Esophagus muscularis mucosa (tissue), 4 donors: Measurements from ENCODE around the gene PSEN1. TPM values are rescaled to one million over a fixed set of nuclear protein-coding genes. Genes with fewer than 3 reads are reported as not detected.

Source experiments
- DNase-seq: peaks from one replicate; pipeline ENCODE4 v3.0.0-alpha.2; 2017; ENCODE audit errors: extremely low spot score
- H3K27ac ChIP-seq, 4 donors: fragments of 200-600 bp; sonication (generic); replicated peaks in 1 of 4; 1 replicate in 3 of 4; 2 replicates in 1 of 4; pipeline ENCODE4 v1.5.1; 2016 to 2019; ENCODE audit warnings: mild to moderate bottlenecking in 1 of 4
- H3K27me3 ChIP-seq, 4 donors: fragments of 200-600 bp; sonication (generic); one replicate each; pipeline versions ENCODE4 v1.5.1 to v1.6.0; 2016 to 2019
- H3K36me3 ChIP-seq, 4 donors: fragments of 200-600 bp; sonication (generic); one replicate each; pipeline ENCODE4 v1.5.1; 2016 to 2019
- H3K4me1 ChIP-seq, 4 donors: fragments of 200-600 bp; sonication (generic); one replicate each; pipeline ENCODE4 v1.5.1; 2016 to 2019
- H3K4me3 ChIP-seq, 4 donors: fragments of 200-600 bp; sonication (generic); 1 replicate in 2 of 4; 2 replicates in 2 of 4; pipeline ENCODE4 v1.5.1; 2016 to 2019; ENCODE audit warnings: mild to moderate bottlenecking in 4 of 4, moderate library complexity in 1 of 4
- H3K9me3 ChIP-seq, 4 donors: fragments of 200-600 bp; sonication (generic); 1 replicate in 3 of 4; 2 replicates in 1 of 4; pipeline ENCODE4 v1.5.1; 2016 to 2019
- EP300 ChIP-seq: sonication (generic); formaldehyde crosslinking; IDR thresholded peaks from one replicate; pipeline ENCODE4 v1.6.1; 2017; ENCODE audit warnings: antibody characterized with exemption
- POLR2A ChIP-seq: fragments of 450-650 bp; IDR thresholded peaks from one replicate; pipeline ENCODE4 v1.6.1; 2017; ENCODE audit warnings: antibody characterized with exemption, moderate library complexity, mild to moderate bottlenecking, low read depth
- POLR2AphosphoS5 ChIP-seq, 2 donors: sonication (generic); formaldehyde crosslinking; IDR thresholded peaks; one replicate each; pipeline ENCODE4 v1.6.1; 2017; ENCODE audit warnings: antibody characterized with exemption in 2 of 2
- WGBS: methylation state at CpG from one replicate; pipeline ENCODE4 v1.1.5; 2018; 5-methylcytosine and 5-hydroxymethylcytosine counted together
- intact Hi-C: fragments of 100-400 bp; cut with DNase I; formaldehyde crosslinking; loops from one replicate; pipeline ENCODE4 v1.15.1; 2023
- total RNA-seq, 4 donors: library from RNA; depleted of rRNA; stranded (reverse); fragments of >200 nt; gene quantifications; one replicate each; pipeline versions ENCODE4 v1.1.0 to v1.2.1, GENCODE V29; 2016
- TF ChIP-seq, protein P1 (sequence below), 3 experiments: fragments of 200-600 bp in 2 of 3; fragments of 450-650 bp in 1 of 3; sonication (generic) in 2 of 3; IDR thresholded peaks; one replicate each; pipeline ENCODE4 v1.5.1; 2017 to 2019; ENCODE audit warnings: antibody characterized with exemption in 3 of 3, mild to moderate bottlenecking in 2 of 3, moderate library complexity in 1 of 3

The PSEN1 gene
- total RNA-seq, 4 donors from 2014 or later = 31.7 to 39.0 (median 38.3) TPM

DNA sequence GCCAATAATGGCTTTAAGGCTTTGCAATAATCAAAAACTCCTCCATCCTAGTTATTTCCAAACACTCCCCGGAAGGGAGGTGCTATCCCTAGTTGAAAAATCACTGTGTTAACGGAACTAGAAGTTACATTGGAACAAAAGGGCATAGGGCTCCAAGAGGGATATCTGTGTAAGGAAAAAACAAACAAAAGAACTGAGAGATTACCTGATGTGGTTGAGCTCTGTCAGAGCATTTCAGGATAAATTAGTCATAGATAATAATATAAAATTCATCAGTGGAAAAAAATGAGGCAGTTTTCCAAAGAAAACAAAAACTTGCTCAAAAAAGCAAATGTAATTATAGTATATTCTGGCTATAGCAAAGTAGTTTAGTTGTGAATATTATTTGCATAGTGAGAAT is 73.6 kb downstream of the PSEN1 start:
- Histone ChIP-seq H3K9me3 (no peaks in the 10 kb centered on the region), H3K4me3 (no peak overlapping the region), H3K27ac (no peak overlapping the region), H3K27me3 (no peaks in the 10 kb centered on the region), H3K36me3 (peaks cover 50 to 89% (median 73%) of the 10 kb centered on the region in 4 donors), H3K4me1 (peaks cover 0 to 16% (median 12%) of the 10 kb centered on the region in 4 donors)
- intact Hi-C loops = no loop called here
- no peak for DNase-seq
- TF ChIP-seq POLR2AphosphoS5 (IDR thresholded peaks at IDR 0.05) = no peak
- no peak for TF ChIP-seq POLR2A
- TF ChIP-seq EP300 = no peak
- TF ChIP-seq, protein P1, sequence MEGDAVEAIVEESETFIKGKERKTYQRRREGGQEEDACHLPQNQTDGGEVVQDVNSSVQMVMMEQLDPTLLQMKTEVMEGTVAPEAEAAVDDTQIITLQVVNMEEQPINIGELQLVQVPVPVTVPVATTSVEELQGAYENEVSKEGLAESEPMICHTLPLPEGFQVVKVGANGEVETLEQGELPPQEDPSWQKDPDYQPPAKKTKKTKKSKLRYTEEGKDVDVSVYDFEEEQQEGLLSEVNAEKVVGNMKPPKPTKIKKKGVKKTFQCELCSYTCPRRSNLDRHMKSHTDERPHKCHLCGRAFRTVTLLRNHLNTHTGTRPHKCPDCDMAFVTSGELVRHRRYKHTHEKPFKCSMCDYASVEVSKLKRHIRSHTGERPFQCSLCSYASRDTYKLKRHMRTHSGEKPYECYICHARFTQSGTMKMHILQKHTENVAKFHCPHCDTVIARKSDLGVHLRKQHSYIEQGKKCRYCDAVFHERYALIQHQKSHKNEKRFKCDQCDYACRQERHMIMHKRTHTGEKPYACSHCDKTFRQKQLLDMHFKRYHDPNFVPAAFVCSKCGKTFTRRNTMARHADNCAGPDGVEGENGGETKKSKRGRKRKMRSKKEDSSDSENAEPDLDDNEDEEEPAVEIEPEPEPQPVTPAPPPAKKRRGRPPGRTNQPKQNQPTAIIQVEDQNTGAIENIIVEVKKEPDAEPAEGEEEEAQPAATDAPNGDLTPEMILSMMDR (IDR thresholded peaks at IDR 0.05) = no peak
- WGBS = 27% methylated on average over 2 of the region's 2 CpGs

DNA sequence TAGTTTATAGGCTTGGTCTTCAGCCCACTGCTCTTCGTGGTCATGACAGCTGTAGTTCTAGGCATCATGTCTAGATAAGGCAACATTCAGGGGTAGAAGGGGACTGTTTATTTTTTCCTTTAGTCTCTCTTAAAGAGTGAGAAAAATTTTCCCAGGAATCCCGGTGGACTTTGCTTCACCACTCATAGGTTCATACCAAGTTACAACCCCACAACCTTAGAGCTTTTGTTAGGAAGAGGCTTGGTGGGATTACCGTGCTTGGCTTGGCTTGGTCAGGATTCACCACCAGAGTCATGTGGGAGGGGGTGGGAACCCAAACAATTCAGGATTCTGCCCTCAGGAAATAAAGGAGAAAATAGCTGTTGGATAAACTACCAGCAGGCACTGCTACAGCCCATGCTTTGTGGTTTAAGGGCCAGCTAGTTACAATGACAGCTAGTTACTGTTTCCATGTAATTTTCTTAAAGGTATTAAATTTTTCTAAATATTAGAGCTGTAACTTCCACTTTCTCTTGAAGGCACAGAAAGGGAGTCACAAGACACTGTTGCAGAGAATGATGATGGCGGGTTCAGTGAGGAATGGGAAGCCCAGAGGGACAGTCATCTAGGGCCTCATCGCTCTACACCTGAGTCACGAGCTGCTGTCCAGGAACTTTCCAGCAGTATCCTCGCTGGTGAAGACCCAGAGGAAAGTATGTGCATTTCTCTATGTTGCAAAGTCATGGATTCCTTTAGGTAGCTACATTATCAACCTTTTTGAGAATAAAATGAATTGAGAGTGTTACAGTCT is 75.1 kb downstream of the PSEN1 start:
- no peak for DNase-seq
- H3K27me3 ChIP-seq = no peaks in the 10 kb centered on the region
- peaks cover 0 to 16% (median 12%) of the 10 kb centered on the region in 4 donors for H3K4me1 ChIP-seq
- 87% methylated on average over 7 of the region's 7 CpGs for WGBS
- TF ChIP-seq, protein P1 (IDR thresholded peaks at IDR 0.05) = no peak
- TF ChIP-seq EP300 (no peak), POLR2AphosphoS5 (IDR thresholded peaks at IDR 0.05) (no peak), POLR2A (no peak)
- no peak overlapping the region for H3K4me3 ChIP-seq
- H3K9me3 ChIP-seq = no peaks in the 10 kb centered on the region
- intact Hi-C loops = no loop called here
- peaks cover 43 to 88% (median 70%) of the 10 kb centered on the region in 4 donors for H3K36me3 ChIP-seq
- no peak overlapping the region for H3K27ac ChIP-seq

DNA sequence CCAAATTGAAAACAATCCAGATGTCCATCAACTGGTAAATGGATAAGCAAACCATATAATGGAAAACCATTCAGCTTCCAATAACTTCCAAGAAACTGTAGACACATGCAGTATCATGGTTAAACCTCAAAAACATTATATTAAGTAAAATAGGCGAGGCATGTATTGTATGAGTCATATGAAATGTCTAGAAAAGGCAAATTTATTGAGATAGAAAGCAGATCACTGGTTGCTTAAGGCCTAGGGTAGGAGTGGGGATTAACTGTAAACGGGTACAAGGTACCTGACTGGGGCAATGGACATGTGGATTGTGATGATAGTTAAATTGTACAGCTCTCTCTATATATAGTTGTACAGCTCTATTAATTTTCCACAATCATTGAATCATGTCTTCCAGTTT is 79.7 kb downstream of the PSEN1 start:
- intact Hi-C loops = no loop called here
- Histone ChIP-seq H3K4me1 (no peaks in the 10 kb centered on the region), H3K9me3 (no peaks in the 10 kb centered on the region), H3K27ac (no peak overlapping the region), H3K4me3 (no peak overlapping the region), H3K36me3 (peaks cover 47 to 97% (median 77%) of the 10 kb centered on the region in 4 donors), H3K27me3 (no peaks in the 10 kb centered on the region)
- no peak for DNase-seq
- TF ChIP-seq POLR2AphosphoS5 (IDR thresholded peaks at IDR 0.05) (no peak), EP300 (no peak), POLR2A (no peak)
- TF ChIP-seq, protein P1 (IDR thresholded peaks at IDR 0.05) = no peak
- WGBS = 93% methylated on average over 2 of the region's 2 CpGs

DNA sequence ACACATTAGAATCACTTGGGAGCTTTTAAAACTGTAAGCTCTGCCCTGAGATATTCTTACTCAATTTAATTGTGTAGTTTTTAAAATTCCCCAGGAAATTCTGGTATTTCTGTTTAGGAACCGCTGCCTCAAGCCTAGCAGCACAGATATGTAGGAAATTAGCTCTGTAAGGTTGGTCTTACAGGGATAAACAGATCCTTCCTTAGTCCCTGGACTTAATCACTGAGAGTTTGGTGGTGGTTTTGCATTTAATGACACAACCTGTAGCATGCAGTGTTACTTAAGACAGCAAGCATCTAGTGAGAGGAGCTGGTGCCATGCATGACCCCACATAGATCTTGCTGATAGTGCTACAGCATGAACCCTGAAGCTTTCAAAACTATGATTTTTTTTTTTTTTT is 81.1 kb downstream of the PSEN1 start:
- no peaks in the 10 kb centered on the region for H3K9me3 ChIP-seq
- H3K4me3 ChIP-seq = no peak overlapping the region
- no peaks in the 10 kb centered on the region for H3K27me3 ChIP-seq
- WGBS = 93% methylated on average over 1 of the region's 1 CpG
- TF ChIP-seq, protein P1 (IDR thresholded peaks at IDR 0.05) = no peak
- TF ChIP-seq EP300 = no peak
- DNase-seq = no peak
- peaks cover 0 to 8% (median under 1%) of the 10 kb centered on the region in 4 donors for H3K4me1 ChIP-seq
- no peak overlapping the region for H3K27ac ChIP-seq
- intact Hi-C loops = no loop called here
- peaks cover 40 to 87% (median 70%) of the 10 kb centered on the region in 4 donors for H3K36me3 ChIP-seq
